ENCODE results near the gene ZNF148. TPM values are rescaled to one million over a fixed set of nuclear protein-coding genes. Genes with fewer than 3 reads are reported as not detected.

The ZNF148 gene
- polyA plus RNA-seq, 2 of the 4 experiments (the other 2 are of a cell fraction), result 9.9 to 26.5 TPM

DNA sequence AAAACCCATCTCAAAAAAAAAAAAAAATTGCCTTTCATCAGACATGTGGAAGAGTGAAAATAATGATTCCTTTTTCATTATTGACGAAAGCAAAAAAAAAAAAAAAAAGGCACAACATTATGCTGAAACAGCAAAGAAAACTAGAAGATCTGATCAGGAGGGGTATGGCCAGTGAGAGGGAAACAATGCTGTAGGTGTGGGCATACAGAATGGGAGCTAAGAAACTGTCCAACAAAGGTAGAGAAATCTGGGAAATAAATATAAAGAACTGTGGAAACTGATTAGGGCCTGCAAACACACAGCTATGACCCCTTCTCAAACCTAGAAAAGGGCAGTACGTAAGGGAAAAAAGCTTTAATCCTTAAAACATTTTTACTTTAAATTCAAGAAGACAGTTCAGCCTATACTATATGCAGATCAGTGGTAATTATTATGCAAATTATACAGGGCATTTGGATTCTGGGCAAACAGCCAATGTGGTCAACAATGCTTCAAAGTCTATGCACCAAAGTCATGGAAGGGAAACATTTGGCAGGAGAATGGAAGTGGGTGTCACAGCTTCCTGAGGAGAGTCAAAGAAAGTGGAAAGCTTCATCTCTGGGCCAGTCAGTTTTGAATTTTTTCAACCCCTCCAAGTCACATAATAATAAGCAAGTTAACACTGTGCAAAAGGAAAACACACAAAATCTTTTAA is 94.3 kb downstream of the ZNF148 start (continued):
- TF ChIP-seq, protein P1, sequence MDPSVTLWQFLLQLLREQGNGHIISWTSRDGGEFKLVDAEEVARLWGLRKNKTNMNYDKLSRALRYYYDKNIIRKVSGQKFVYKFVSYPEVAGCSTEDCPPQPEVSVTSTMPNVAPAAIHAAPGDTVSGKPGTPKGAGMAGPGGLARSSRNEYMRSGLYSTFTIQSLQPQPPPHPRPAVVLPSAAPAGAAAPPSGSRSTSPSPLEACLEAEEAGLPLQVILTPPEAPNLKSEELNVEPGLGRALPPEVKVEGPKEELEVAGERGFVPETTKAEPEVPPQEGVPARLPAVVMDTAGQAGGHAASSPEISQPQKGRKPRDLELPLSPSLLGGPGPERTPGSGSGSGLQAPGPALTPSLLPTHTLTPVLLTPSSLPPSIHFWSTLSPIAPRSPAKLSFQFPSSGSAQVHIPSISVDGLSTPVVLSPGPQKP (IDR thresholded peaks at IDR 0.05; ENCODE audit: low read depth, low read length), result no peak
- TF ChIP-seq PBX3 (IDR thresholded peaks at IDR 0.05), result no peak
- TF ChIP-seq HES2 (IDR thresholded peaks at IDR 0.05), result no peak
- no peak for TF ChIP-seq MAFK (IDR thresholded peaks at IDR 0.05; ENCODE audit: partially characterized antibody)

GRCh38 chr3:125278155-125278554 is 97.0 kb downstream of the ZNF148 start:
- TF ChIP-seq SREBF2 (IDR thresholded peaks at IDR 0.05), result no peak
- no peak for TF ChIP-seq RCOR1 (IDR thresholded peaks at IDR 0.05; ENCODE audit: low read depth, low read length)
- Histone ChIP-seq H3K4me2 (no peak overlapping the region), H3K4me1 (no peaks in the 10 kb centered on the region), H3K27ac (no peak overlapping the region), H3K4me3 (no peak overlapping the region), H3K9me3 (no peaks in the 10 kb centered on the region)
- 95% methylated on average over 2 of the region's 2 CpGs for WGBS (ENCODE audit: missing lambda C conversion rate)
- POLR2A ChIA-PET, result no interaction called here
- CTCF ChIA-PET, result no interaction called here
- ATAC-seq (no peak), FAIRE-seq (no peak), DNase-seq (ENCODE audit: low read depth in 1 of 2, low spot score in 1 of 2) (no peak)

DNA sequence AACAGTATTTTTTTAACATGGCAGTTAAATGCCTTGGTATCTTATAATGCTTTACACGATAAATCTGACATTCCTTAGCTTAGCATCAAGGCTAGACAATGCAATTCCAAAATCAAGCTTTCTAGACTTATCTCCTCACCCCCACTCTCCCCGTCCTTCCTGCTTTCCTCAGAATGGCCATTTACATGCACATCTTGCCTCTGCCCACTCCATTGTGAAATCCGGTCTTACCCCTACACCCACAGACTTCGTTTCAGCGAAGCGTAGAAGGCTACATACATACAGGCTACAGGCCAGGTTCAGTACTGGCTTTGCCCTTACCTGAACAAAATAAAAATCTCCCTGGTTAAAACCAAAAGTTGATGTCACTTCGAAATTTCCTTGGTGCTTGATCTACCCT is 104.0 kb downstream of the ZNF148 start:
- DNase-seq (ENCODE audit: low read depth in 1 of 2, low spot score in 1 of 2) (no peak), ATAC-seq (no peak), FAIRE-seq (no peak)
- 81% methylated on average over 7 of the region's 7 CpGs for WGBS (ENCODE audit: missing lambda C conversion rate)
- TF ChIP-seq JUNB (IDR thresholded peaks at IDR 0.05) (no peak), KDM5A (IDR thresholded peaks at IDR 0.05) (no peak), HES2 (IDR thresholded peaks at IDR 0.05) (no peak), ZNF302 (CRISPR knock-in tag; IDR thresholded peaks at IDR 0.05) (no peak), RCOR1 (IDR thresholded peaks at IDR 0.05; ENCODE audit: low read depth, low read length) (no peak), FOSL2 (IDR thresholded peaks at IDR 0.05) (no peak), FOSL2 (CRISPR knock-in tag; IDR thresholded peaks at IDR 0.05) (no peak), CEBPB (IDR thresholded peaks at IDR 0.05) (no peak), MAZ (IDR thresholded peaks at IDR 0.05; ENCODE audit: borderline replicate concordance, low read depth, low read length) (no peak), NFE2L2 (conservative IDR thresholded peaks at IDR 0.05; ENCODE audit: low read length) (no peak), BCL3 (IDR thresholded peaks at IDR 0.05) (no peak), SREBF2 (IDR thresholded peaks at IDR 0.05) (no peak), ATOH8 (CRISPR knock-in tag; IDR thresholded peaks at IDR 0.05; ENCODE audit: low read depth) (no peak)
- H3K4me2 ChIP-seq, result no peak overlapping the region
- H3K27ac ChIP-seq, result no peak overlapping the region
- ChIA-PET CTCF (no interaction called here), POLR2A (no interaction called here)
- no peaks in the 10 kb centered on the region for H3K9me3 ChIP-seq
- H3K4me3 ChIP-seq, result no peak overlapping the region
- H3K4me1 ChIP-seq, result no peaks in the 10 kb centered on the region

DNA sequence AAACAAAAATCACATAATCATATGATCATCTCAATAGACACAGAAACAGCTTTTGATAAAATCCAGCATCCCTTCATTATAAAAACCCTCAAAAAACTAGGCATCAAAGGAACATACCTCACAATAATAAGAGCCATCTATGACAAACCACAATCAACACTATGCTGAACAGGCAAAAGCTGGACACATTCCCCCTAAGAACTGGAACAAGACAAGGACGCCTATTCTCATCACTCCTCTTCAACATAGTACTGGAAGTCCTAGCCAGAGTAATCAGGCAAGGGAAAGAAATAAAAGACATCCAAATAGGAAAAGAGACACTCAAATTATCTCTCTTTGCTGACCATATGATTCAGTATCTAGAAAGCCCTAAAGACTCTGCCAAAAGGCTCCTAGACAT is 107.7 kb downstream of the ZNF148 start:
- POLR2A ChIA-PET, result no interaction called here
- FAIRE-seq, result no peak
- CTCF ChIA-PET, result no interaction called here
- Histone ChIP-seq H3K4me2 (no peak overlapping the region), H3K4me1 (no peaks in the 10 kb centered on the region), H3K9me3 (no peaks in the 10 kb centered on the region), H3K4me3 (no peak overlapping the region), H3K27ac (no peak overlapping the region)
- 94% methylated on average over 1 of the region's 1 CpG for WGBS (ENCODE audit: missing lambda C conversion rate)
- no peak for ATAC-seq
- no peak for DNase-seq (ENCODE audit: low read depth in 1 of 2, low spot score in 1 of 2)
- TF ChIP-seq RAD21 (conservative IDR thresholded peaks at IDR 0.05 in 1 of 2, IDR thresholded peaks at IDR 0.05 in 1 of 2) (no peak), JUNB (IDR thresholded peaks at IDR 0.05) (no peak), POLR2A (IDR thresholded peaks at IDR 0.05; ENCODE audit: low read length) (no peak), NPAS2 (CRISPR knock-in tag; IDR thresholded peaks at IDR 0.05; ENCODE audit: borderline replicate concordance) (no peak), MAX (IDR thresholded peaks at IDR 0.05) (no peak), RARB (CRISPR knock-in tag; IDR thresholded peaks at IDR 0.05) (no peak), HDAC2 (IDR thresholded peaks at IDR 0.05) (no peak), MAZ (IDR thresholded peaks at IDR 0.05; ENCODE audit: borderline replicate concordance, low read depth, low read length) (no peak), KDM5A (IDR thresholded peaks at IDR 0.05) (no peak), CBX8 (IDR thresholded peaks at IDR 0.05) (no peak), EHMT2 (IDR thresholded peaks at IDR 0.05; ENCODE audit: low read depth) (no peak), PBX3 (IDR thresholded peaks at IDR 0.05) (no peak), CHD4 (IDR thresholded peaks at IDR 0.05; ENCODE audit: borderline replicate concordance) (no peak), BHLHE40 (IDR thresholded peaks at IDR 0.05; ENCODE audit: low read depth, low read length) (no peak)
